NCI-H2107 treated with DMSO at 0.1 percent for 48 hours (cell line): ENCODE results near the gene HEXD.
A peak's percentile ranks its signal among the peaks of the same experiment; 100 is the strongest.
"Not testable (repeated sequence)": the region's sequence is repeated elsewhere in the genome, so short reads cannot be mapped to it uniquely, and the experiment has no call there.

Experiments used
- DNase-seq: peaks from one replicate; lab custom pipeline; 2025; ENCODE audit not compliant: unreplicated experiment; lab: John Stamatoyannopoulos, UW

The HEXD gene

DNA sequence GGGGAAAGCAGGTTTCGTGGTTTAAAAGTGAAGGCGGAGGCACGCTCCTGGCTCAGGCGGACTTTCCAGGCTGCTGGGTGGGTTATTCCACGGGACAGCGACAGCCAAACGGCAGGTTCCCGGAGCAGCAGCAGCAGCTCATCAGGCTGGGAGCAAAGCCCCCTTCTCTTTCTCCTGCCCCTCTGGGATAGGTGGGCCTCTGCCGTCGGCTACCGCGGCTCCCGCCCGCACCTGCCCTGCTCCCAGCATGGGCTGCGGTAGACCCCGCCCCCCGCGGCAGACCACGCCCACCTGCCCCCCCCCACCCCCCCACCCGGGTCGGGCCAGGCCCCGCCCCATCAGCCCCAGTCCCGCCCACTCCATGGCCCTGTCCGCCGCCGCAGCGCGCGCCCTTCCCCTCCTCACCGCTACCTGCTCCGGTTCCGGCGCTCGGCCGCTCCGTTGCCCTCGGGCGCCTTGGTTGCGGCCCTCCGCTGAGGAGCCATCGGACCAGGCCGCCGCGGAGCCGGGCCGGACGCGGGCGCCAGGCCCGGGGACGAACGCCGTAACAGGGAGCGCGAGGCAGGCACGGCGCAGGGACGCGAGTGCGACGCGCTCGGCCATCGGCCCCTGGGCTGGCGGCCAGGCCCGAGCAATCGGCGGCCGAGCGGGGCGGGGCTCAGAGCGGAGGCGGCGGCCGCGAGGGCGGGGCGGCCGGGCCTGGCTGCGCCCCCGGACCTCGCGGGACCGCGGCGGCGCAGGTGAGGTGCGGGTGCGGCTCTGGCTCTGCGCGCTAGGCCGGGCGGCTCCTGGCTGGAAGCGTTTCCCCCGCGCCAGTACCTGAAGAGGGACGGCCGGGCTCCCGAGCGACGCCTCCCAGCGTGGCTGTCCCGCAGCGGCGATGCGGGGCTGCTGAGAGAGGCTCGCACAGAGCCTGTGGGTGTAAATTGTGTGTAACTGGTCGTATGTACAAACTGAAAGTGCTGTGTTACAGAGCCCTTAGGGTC lies at the start of gene HEXD, which contains the start of gene OGFOD3:
Gene HEXD, plus strand, starts transcription at position 347 of the 986 bp plus-strand sequence. CDS start 1,453 bp downstream, outside the sequence.
Gene OGFOD3, minus strand, starts transcription at position 586 of the 986 bp plus-strand sequence. Its CDS starts 101 bp downstream, at position 485.
- DNase-seq: peak; percentile 58

GRCh38 chr17:82369211-82369610 lies 48.9 kb upstream of the HEXD start:
- DNase-seq: no peak

DNA sequence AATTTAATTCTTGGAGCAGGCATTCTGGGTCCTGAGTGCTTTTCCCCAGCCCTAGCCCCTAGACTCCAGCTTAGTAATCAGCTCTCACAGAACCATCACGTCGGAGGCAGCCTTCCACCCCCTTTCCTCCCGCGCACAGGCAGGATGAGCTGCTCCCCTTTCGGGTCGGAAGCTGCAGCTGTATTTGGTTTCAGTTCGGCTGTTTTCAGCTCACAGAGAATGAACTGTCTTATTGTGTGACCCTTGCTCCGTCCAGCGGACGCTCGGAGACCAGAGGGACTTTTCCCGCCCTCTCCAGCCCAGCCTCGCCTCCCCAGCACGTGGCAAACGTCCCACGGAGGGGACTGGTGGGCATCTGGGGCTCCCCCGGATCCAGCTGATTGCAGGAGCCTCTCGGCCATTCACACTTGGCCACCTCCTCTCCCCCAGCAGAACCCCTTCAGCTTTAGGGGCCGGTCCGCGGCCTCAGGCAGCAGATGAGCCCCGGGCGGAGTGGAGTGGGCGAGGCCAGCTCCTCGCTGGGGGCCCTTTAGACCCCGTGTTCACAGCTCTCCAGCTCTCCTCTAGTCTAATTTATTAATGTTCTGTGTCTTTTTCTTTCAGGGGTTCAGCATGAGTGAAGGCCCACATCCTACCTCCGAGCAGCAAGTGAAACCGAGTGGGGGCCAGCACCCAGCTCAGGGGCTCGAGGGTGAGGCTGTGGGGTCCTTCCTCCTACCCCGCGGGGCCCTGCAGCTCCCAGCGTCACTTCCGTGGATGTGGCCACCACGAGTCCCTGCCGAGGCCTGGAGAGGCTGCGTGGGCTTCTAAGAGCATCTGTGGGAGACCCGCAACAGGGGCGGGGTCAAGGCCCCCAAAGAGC lies 47.4 kb upstream of the HEXD start:
- DNase-seq: no peak

GRCh38 chr17:82371333-82372248 lies 46.6 kb upstream of the HEXD start, which contains the start of gene UTS2R:
UTS2R (plus strand) TSS chr17:82371765; CDS start chr17:82374325, 2,560 bp downstream.
- DNase-seq: no peak

DNA sequence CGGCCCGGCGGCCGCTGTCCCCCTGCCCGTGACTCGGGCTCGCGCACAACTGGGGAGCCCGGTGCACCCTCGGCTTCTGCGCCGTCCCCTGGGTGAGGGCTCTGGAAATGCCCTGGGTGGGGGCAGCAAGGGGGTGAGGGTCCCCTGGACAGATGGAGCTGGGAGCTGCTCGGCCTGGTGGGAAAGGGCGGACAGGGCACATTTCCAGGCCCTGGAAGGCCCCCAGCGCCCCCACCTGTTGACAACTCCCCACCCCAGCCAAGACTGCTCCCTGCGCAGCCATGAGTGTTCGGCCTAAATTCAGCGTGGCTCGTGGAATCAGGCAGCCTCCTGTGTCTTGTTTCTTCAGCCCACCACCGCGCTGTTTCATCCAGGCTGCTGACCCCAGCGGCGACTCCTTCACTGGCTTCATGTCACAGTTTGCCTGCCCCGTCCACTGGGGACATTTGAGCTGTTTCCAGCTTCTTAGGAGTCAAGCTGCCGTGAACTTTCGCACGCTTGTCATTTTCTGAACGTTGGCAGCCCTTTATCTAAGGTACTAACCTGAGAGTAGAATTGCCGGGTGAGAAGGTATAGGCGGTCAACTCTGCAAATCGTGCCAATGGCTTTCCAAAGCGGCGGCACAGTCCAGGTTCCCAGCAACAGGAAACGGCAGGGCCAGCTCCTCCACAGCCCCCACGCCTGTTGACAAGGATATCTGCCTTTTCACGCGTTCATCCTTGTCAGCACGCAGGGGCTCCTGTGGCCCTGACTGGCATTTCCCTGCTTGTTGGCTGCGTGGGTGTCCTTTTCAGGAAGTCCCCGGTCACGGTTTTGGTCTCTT lies 45.7 kb upstream of the HEXD start:
- no peak for DNase-seq

- not testable (repeated sequence) for DNase-seq
Measured at GRCh38 chr17:82373072-82373452, 45.1 kb upstream of the HEXD start.

GRCh38 chr17:82373731-82374625 lies 44.2 kb upstream of the HEXD start:
- no peak for DNase-seq

GRCh38 chr17:82374626-82375331 lies 43.4 kb upstream of the HEXD start:
- no peak for DNase-seq

DNA sequence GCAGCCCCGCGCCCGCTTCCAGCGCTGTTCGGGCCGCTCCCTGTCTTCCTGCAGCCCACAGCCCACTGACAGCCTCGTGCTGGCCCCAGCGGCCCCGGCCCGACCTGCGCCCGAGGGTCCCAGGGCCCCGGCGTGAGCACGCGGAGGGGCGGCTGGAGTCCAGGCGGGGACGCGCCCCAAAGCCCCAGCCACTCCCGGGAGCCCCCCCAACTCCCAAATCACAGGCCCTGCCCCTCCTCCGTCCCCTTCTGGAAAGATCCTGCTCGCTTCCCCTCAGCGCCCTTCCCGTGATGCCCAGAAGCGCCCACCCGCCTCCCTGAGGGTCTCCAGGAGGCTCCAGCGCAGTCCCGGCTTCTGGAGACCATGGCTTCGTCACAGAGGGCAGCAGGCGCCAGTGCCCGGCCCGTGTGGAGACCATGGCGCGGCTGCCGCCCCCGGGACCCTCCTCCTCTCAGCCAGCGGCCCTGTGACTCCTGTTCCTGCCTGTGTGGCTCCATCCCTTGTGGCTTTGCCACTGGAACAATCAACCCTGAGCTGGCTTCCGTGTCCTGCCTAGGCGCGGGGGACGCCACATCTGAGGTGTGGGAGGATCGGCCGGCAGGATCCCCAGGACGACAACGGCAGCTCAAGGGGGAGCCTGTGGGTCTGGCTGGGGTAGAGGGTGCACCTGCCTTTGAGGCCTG lies 42.6 kb upstream of the HEXD start:
- DNase-seq: no peak

DNA sequence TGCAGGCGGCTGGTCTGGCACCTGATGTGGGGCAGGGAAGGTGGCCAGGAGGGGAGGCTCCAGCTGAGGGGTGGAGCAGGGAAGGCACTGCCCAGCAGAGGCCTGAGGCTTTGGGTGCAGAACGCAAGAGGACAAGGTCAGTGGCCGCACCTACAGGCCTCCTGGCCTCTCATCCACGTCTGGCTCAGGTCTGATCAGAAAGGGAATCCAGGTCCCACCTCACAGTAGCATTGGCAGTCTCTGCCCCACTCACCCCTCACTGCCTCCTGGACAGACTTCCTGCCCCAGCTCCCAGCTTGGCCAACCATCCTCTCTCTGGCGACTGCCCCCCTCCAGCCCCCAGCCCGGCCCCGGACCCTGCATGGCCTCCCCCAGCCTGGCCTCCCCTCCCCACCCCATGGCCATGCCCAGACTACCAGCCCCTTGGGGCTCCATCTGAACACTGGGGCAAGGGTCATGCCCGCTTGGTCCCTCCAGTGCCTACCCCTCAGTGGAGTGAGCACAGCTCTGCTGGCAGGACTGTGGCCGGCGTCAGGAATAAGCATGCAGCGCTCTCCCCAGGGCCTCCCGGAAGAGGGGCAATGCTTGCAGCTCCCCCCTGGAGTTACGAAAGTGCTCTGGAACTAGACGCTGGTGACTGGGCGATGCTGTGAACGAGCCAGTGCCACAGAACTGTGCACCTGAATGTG lies 42.0 kb upstream of the HEXD start:
- no peak for DNase-seq

DNA sequence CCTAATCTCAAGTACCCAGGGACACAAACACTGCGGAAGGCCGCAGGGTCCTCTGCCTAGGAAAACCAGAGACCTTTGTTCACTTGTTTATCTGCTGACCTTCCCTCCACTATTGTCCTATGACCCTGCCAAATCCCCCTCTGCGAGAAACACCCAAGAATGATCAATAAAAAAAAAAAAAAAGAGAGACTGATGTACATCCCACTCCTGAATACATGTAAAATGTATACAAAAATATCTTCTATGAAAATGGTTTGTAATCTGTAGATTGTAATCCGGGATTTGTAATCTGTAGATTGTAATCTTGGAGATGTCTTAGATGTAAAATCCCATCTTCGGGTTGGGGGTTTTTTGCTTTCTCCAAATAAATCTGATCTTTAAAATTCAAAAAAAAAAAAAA lies 40.9 kb upstream of the HEXD start:
- not testable (repeated sequence) for DNase-seq

DNA sequence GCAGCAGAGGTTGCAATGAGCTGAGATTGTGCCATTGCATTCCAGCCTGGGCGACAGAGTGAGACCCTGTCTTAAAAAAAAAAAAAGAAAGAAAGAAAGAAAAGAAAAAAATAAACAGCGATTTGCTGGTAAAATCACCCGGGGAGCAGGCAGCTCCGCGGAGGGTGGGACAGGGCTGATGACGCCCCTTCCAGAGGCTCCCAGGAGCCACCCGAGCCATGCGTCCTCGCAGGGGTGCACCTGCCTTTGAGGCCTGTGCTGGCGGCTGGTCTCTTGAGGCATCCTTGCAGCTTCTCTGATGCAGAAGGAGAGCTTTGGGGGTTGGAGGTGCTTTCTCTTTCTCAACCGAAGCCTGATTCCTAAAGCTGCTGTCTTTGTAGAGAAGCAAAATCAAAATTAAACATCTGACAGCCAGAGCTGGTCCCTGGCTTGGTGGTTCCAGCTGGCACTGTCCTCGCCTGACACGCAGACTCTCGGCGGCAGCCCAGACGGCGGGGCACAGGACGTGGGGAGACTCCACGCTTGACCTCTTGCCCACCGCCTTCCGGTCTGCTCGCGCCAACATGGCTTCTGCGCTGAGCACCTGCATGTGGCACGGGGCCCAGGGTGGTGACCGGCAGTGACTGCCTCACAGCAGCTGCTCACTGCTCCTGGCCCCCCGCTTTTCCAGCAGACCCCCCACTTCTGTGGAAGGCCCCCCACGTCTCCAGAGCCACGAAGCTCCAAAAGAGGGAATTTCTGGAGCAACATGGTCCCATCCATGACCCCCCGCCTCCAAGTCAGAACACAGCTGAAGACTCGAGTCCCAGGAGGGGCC lies 40.0 kb upstream of the HEXD start:
- DNase-seq: no peak

GRCh38 chr17:82378741-82379021 lies 39.5 kb upstream of the HEXD start:
- no peak for DNase-seq

- peak; percentile 29 for DNase-seq
Measured at GRCh38 chr17:82380860-82381702, 37.1 kb upstream of the HEXD start.

DNA sequence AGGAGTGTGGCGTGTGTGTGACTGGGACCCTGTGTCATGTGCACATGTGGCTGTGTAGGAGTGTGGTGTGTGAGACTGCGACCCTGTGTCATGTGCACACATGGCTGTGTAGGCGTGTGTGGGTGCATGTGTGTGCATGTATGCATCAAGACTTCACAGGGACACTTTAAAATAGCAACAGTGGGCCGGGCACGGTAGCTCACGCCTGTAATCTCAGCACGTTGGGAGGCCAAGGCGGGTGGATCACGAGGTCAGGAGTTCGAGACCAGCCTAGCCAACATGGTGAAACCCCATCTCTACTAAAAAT lies 36.5 kb upstream of the HEXD start:
- DNase-seq: not testable (repeated sequence)
